Measurements from ENCODE around the gene TRAF2.

The TRAF2 gene

DNA sequence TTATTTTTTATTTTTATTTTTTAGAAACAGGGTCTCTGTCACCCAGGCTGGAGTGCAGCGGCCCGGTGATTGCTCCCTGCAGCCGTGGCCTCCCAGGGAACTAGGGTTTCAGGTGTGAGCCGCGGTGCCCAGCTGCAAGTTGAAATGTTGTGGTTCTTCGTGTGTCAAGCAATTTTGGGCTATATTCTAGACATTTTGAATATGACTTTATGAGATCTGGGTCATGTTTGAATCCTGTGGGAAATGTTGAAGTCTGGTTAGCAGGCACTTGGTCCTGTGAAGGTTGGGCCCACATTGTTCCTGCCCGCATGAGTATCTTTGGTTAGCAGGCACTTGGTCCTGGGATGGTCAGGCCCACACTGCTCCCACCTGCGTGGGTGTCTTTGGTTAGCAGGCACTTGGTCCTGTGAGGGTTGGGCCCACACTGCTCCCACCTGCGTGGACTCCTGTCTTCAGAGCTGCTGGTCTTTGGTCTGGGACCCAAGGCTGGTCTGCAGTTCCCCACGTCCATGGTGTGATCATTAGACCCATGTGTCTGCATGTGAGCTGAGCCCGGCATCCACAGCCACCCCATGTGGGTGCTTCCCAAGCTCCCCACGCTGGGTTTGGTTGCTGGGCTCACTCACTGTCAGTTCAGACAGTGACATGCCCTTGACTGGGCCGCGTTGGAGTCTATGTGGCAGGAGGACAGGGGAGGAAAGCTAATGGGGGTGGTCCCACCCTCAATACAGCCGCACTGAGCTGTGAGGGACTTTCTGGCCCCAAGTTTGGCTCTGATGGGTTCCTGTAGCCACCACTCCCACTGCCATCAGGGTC lies 51.1 kb downstream of the TRAF2 start:
- no peak for DNase-seq (ENCODE audit: low spot score)

- no peak for DNase-seq (ENCODE audit: low spot score)
Observed at GRCh38 chr9:136939431-136939995, 53.2 kb downstream of the TRAF2 start.

GRCh38 chr9:136939996-136940525 lies 53.7 kb downstream of the TRAF2 start:
- no peak for DNase-seq (ENCODE audit: low spot score)

DNA sequence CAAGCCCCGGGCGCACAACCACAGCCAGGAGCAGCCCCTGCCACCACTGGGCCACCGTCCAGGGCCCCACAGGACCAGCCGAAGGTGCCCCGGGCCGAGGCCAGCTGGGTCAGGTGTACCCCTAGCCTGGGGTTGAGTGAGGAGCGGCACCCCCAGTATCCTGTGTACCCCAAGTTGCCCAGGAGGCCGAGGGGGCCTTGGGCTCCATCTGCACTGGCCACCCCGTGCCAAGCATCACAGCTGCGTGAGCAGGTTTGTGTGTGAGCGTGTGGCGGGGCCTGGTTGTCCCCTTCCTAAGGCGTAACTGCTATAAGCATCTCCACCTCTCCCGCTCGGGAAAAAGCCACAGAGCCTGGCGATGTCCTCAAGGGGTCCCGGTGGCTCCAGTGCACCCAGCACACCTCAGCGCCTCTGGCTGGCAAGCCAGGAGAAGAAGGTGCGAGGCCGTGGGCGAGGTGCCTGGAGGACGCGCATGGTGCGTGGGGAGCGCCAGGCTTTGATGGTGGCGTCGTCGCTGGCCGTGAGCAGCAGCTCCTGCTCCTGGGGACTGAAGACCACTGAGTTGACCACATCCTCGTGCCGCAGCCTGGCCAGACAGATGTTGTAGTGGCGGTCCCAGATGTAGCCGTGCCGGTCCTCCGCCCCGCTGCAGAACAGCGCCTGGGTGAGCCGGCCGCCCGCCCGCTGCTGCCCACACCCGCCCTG lies 54.4 kb downstream of the TRAF2 start:
- DNase-seq (ENCODE audit: low spot score) = no peak

GRCh38 chr9:136941231-136942111 lies 55.2 kb downstream of the TRAF2 start:
- DNase-seq (ENCODE audit: low spot score) = no peak

DNA sequence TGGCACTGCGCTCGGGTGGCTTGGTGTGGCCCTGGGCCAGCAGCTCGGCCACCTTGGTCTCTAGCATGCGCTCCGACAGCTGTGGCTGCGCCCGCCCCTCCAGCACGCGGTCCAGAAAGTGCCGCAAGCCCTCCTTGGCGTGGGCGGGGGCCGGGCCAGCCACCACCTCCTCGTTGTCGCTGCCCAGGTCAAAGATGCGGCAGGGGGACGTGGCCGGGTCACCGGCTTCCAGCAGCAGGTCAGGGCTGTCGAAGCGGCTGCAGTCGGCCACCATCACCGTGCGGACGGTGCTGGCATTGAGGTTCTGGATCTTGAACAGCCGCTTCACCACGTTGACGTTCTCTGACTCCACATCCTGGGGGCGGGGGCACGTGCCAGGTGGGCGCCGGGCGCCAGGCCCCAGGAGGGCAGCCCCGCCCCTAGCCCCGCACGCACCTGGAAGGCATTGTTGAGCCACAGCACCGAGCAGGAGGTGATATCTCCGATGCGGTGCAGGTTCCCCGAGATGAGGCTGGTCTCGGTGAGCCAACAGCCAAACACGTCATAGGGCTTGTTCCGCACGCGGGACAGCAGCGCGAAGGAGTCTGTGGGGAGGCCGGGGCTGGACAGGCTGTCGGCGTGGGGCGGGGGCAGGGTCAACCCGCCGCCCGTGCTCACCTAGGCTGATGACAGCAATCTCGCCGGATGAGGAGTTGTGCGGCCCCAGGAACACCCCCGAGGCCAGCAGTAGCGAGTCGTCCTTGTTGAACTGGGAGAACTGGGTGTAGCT lies 56.0 kb downstream of the TRAF2 start:
- DNase-seq (ENCODE audit: low spot score) = no peak

DNA sequence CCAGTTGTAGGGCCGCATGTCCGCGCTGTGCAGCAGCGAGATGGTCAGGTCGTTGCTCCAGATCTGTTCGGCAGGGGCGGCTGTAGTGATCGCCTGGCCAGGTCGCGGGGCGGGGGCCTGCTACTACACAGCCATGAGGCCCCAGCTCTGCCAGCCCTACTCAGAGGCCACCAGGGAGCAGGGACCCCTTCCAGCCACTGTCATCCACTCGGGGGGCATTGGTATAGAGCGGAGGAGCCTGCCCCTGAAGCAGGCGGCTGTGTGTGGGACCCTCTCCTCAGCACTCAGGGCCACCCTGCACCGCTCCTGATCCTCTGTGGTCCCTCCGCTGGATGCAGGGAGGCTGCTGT lies 56.5 kb downstream of the TRAF2 start:
- DNase-seq (ENCODE audit: low spot score) = no peak

DNA sequence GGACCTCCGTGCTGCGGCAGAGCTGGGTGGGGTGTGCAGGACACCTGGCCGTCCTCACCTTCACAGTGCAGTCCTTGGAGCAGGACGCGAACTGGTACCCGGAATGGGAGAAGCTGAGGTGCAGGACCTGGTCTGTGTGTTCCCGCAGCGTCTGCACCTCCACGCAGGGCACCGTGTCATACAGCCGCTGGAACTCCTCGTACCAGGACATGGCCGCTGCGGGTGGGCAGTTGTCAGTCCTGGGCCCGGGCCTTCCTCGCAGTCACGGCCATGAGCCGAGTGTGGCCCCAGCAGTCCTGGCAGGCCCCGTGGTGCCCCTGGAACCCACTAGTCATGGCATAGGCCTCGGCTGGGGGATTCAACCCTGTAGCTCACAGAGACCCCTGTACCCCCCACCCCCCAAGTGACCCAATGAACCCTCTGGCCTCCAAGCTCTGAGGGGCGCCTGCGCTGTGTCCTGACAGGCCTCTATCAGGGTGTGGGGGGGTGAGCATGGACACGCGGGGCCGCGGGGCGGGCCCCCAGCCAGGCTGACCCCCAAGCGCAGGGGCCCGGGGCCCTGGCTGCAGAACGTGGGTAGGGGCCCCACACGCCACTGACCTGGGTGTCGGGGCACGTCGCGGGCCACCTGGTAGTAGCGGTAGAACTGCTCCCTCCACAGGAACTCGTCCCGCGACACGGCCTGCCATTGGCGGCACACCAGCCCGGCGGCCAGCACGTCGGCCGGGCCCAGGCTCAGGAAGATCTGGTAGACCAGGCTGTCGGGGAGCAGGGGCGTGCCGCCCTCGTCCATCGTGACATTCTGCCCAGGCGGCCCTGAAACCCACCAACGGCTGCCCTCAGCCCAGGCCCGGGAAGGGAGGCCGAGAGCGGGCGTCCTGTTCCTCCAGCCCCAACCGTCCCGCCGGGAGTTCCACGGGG lies 57.2 kb downstream of the TRAF2 start:
- DNase-seq (ENCODE audit: low spot score) = peak; percentile 73

DNA sequence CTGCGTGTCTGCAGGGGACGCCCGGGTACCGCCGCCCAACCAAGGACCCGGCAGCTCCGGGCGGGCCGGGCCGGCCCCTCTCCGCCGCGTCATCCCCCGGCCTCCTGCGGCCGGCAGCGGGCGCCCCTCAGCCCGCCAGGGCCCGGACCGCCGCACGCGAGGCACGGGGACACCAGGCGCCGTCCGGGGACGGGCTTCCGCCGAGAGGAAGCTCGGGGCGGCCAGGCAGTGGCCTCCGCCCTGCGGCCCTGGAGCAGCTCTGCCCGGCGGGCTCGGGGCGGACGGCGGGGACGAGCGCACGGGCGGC lies 57.8 kb downstream of the TRAF2 start:
- DNase-seq (ENCODE audit: low spot score) = no peak

- DNase-seq (ENCODE audit: low spot score) = peak; percentile 100
Observed at GRCh38 chr9:136944519-136945332, 58.4 kb downstream of the TRAF2 start, which contains the start of the genes C8G and FBXW5. Gene C8G (plus strand): TSS chr9:136945243. CDS start chr9:136945321, 78 bp downstream. Gene FBXW5 (minus strand): TSS chr9:136944738. CDS start chr9:136944083, 655 bp downstream.

DNA sequence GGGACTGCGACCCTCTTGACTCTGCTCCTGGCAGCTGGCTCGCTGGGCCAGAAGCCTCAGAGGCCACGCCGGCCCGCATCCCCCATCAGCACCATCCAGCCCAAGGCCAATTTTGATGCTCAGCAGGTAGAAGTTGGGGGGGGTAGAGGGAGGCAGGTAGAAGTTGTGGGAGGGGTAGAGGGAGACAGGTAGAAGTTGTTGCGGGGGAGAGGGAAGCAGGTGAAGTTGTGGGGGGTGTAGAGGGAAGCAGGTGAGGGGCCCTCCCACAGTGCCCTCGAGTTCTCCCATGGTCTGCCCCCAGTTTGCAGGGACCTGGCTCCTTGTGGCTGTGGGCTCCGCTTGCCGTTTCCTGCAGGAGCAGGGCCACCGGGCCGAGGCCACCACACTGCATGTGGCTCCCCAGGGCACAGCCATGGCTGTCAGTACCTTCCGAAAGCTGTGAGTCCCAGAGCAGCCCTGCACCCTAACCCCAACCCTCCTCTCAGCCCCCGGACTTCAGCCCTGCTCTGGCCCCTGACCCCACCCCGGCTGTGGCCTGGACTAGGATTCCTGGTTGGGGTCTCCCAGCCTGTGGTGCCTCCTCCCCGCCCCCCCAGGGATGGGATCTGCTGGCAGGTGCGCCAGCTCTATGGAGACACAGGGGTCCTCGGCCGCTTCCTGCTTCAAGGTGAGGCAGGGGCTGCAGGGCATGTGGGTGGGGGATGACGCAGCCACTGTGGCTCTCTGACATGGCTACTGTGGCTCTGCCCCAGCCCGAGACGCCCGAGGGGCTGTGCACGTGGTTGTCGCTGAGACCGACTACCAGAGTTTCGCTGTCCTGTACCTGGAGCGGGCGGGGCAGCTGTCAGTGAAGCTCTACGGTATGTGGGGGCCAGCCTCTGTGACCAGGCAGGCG lies 59.3 kb downstream of the TRAF2 start:
- DNase-seq (ENCODE audit: low spot score) = no peak

DNA sequence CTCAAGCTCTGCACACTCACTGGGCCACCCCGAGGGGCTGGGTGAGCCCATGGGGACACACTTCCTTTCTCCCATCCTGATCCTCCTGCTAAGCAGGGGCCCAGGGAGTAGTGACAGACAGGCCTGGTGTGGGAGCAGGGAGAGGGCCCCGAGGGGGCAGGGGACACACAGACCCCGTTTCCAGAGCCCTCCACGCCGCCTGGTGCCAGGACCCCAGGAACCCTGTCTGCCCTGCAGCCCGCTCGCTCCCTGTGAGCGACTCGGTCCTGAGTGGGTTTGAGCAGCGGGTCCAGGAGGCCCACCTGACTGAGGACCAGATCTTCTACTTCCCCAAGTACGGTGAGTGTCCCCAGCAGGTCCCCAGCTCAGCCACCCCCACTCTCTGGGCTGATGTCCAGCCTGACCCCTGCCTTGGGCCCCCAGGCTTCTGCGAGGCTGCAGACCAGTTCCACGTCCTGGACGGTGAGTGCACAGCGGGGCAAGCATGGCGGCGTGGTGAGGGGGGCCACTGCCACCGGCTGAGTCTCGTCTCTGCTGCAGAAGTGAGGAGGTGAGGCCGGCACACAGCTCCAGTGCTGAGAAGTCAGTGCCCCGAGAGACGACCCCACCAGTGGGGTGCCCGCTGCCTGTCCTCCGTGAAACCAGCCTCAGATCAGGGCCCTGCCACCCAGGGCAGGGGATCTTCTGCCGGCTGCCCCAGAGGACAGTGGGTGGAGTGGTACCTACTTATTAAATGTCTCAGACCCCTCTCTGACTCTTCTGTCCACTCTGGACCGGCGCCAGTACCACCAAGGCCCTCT lies 60.1 kb downstream of the TRAF2 start:
- no peak for DNase-seq (ENCODE audit: low spot score)

- DNase-seq (ENCODE audit: low spot score) = no peak
Observed at GRCh38 chr9:136947028-136947891, 60.9 kb downstream of the TRAF2 start.

DNA sequence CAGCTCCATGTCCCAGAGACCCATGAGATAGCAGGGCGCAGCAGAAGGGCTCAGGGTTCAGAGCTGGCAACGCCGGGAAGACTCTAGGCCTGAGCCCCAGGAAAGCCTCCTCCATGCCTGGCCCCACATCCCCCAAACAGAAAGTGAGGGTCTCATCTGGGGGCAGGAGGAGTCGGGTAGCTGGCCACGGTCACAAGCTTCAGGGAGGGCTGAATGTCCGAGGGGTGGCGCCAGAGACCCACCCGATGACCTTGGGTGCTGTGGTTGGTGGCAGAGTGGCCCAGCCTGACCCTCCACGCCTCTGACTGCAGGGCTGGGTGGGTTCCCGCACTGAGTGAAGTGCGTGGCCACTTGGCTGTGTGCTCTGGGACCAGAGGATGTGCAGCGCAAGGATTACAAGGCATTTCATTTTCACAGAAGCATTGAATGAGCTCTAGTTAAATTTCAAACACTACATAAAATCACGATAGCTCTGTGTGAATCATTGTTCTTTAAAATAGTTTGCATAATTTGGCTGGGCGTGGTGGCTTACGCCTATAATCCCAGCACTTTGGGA lies 61.7 kb downstream of the TRAF2 start:
- DNase-seq (ENCODE audit: low spot score) = no peak

DNA sequence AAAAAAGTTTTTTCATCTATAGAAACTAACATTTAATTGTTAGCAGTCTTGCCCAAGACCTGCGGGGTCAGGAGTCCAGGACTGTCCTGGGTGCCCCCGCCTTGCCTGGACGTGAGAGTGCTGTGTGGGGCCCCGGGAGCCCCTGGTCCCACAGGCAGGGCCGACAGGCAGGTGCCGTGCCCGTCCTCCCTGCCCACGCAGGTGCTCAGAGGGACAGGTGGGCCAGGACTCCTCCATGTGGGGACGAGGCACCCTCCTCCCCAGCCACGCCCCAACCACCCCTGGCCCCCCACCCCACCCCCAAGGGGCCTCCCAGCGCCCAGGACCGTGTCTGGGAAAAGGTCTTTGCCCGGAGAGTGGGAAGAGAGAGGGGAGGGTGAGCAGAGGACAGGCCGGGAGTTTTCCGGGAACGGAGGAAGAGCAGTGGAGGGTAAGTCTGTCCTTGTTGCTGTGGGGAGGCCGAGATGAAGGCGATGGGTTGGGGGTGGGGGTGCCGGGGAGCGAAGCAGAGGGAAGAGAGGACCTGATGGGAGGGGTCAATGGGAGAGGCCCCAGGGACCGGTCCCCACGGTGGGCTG lies 63.0 kb downstream of the TRAF2 start:
- DNase-seq (ENCODE audit: low spot score) = no peak
